ENCODE measurements around the gene TFCP2L1. TPM values are rescaled to one million over a fixed set of nuclear protein-coding genes. Genes with fewer than 3 reads are reported as not detected.
"Not testable (repeated sequence)": the region's sequence is repeated elsewhere in the genome, so short reads cannot be mapped to it uniquely, and the experiment has no call there.

Gene TFCP2L1
- total RNA-seq, 4 donors from 2014 or later: 0.39 to 1.6 (median 0.46) TPM

- 96% methylated on average over 7 of the region's 7 CpGs for WGBS
- TF ChIP-seq POLR2AphosphoS5 (IDR thresholded peaks at IDR 0.05): no peak
- TF ChIP-seq POLR2A (IDR thresholded peaks at IDR 0.05; ENCODE audit: low read depth): no peak
- no peak for TF ChIP-seq CTCF (IDR thresholded peaks at IDR 0.05)
- no peak for TF ChIP-seq EP300 (IDR thresholded peaks at IDR 0.05)
- intact Hi-C loops (cut with DNase I): no loop called here
- Histone ChIP-seq H3K9me3 (no peaks in the 10 kb centered on the region), H3K27me3 (no peaks in the 10 kb centered on the region), H3K4me1 (no peaks in the 10 kb centered on the region), H3K27ac (replicated peaks in 1 of 4) (no peak overlapping the region), H3K36me3 (no peaks in the 10 kb centered on the region), H3K4me3 (no peak overlapping the region)
- no peak for DNase-seq (ENCODE audit: extremely low spot score)
These were observed 32.0 kb upstream of the TFCP2L1 start for GRCh38 chr2:121316986-121317385.

GRCh38 chr2:121313701-121314100, 28.7 kb upstream of the TFCP2L1 start:
- DNase-seq (ENCODE audit: extremely low spot score); H3K9me3 ChIP-seq; H3K36me3 ChIP-seq; H3K27ac ChIP-seq (replicated peaks in 1 of 4); H3K4me3 ChIP-seq; H3K4me1 ChIP-seq; H3K27me3 ChIP-seq; intact Hi-C loops (cut with DNase I): not testable (repeated sequence)
- WGBS: 86% methylated on average over 15 of the region's 15 CpGs

- TF ChIP-seq EP300 (IDR thresholded peaks at IDR 0.05) (no peak), POLR2A (IDR thresholded peaks at IDR 0.05; ENCODE audit: low read depth) (no peak), POLR2AphosphoS5 (IDR thresholded peaks at IDR 0.05) (no peak)
- intact Hi-C loops (cut with DNase I): no loop called here
- WGBS: 37% methylated on average over 3 of the region's 3 CpGs
- Histone ChIP-seq H3K9me3 (no peaks in the 10 kb centered on the region), H3K27ac (replicated peaks in 1 of 4) (no peak overlapping the region), H3K27me3 (peaks cover 0 to 12% (median 0%) of the 10 kb centered on the region in 4 donors), H3K4me3 (no peak overlapping the region), H3K4me1 (no peaks in the 10 kb centered on the region), H3K36me3 (no peaks in the 10 kb centered on the region)
- DNase-seq (ENCODE audit: extremely low spot score): no peak
These were observed 24.8 kb upstream of the TFCP2L1 start for GRCh38 chr2:121309801-121310200.

GRCh38 chr2:121309323-121309722, 24.3 kb upstream of the TFCP2L1 start:
- TF ChIP-seq POLR2A (IDR thresholded peaks at IDR 0.05; ENCODE audit: low read depth): no peak
- no peak for TF ChIP-seq POLR2AphosphoS5 (IDR thresholded peaks at IDR 0.05)
- no peak for TF ChIP-seq EP300 (IDR thresholded peaks at IDR 0.05)
- no peak for TF ChIP-seq CTCF (IDR thresholded peaks at IDR 0.05)
- intact Hi-C loops (cut with DNase I): no loop called here
- Histone ChIP-seq H3K27me3 (peaks cover 0 to 14% (median 0%) of the 10 kb centered on the region in 4 donors), H3K4me1 (no peaks in the 10 kb centered on the region), H3K9me3 (no peaks in the 10 kb centered on the region), H3K36me3 (no peaks in the 10 kb centered on the region), H3K27ac (replicated peaks in 1 of 4) (no peak overlapping the region), H3K4me3 (no peak overlapping the region)
- no peak for DNase-seq (ENCODE audit: extremely low spot score)

- Histone ChIP-seq H3K4me3 (no peak overlapping the region), H3K27me3 (peaks cover 0 to 22% (median 0%) of the 10 kb centered on the region in 4 donors), H3K27ac (replicated peaks in 1 of 4) (no peak overlapping the region), H3K4me1 (no peaks in the 10 kb centered on the region), H3K9me3 (no peaks in the 10 kb centered on the region), H3K36me3 (no peaks in the 10 kb centered on the region)
- DNase-seq (ENCODE audit: extremely low spot score): no peak
- 90% methylated on average over 2 of the region's 2 CpGs for WGBS
- intact Hi-C loops (cut with DNase I): no loop called here
- TF ChIP-seq CTCF (IDR thresholded peaks at IDR 0.05) (no peak), POLR2A (IDR thresholded peaks at IDR 0.05; ENCODE audit: low read depth) (no peak), POLR2AphosphoS5 (IDR thresholded peaks at IDR 0.05) (no peak), EP300 (IDR thresholded peaks at IDR 0.05) (no peak)
These were observed 22.0 kb upstream of the TFCP2L1 start for GRCh38 chr2:121307048-121307447.

GRCh38 chr2:121304941-121305340, 19.9 kb upstream of the TFCP2L1 start:
- TF ChIP-seq EP300 (IDR thresholded peaks at IDR 0.05): no peak
- TF ChIP-seq POLR2A (IDR thresholded peaks at IDR 0.05; ENCODE audit: low read depth): no peak
- TF ChIP-seq POLR2AphosphoS5 (IDR thresholded peaks at IDR 0.05): no peak
- TF ChIP-seq CTCF (IDR thresholded peaks at IDR 0.05): no peak
- WGBS: 56% methylated on average over 2 of the region's 2 CpGs
- no peak overlapping the region for H3K27ac ChIP-seq (replicated peaks in 1 of 4)
- intact Hi-C loops (cut with DNase I): no loop called here
- H3K27me3 ChIP-seq: peaks cover 0 to 29% (median 0%) of the 10 kb centered on the region in 4 donors
- no peak overlapping the region for H3K4me3 ChIP-seq
- H3K36me3 ChIP-seq: no peaks in the 10 kb centered on the region
- no peaks in the 10 kb centered on the region for H3K4me1 ChIP-seq
- H3K9me3 ChIP-seq: no peaks in the 10 kb centered on the region
- no peak for DNase-seq (ENCODE audit: extremely low spot score)

Data from esophagus muscularis mucosa (tissue), 4 donors.